ENCODE measurements around the gene IGIP.

IGIP gene

GRCh38 chr5:140125637-140126036, at the start of gene IGIP:
Gene IGIP (plus strand): TSS chr5:140125937. CDS start chr5:140128477, 2,540 bp downstream.
- H3K4me3 ChIP-seq (ENCODE audit: low read depth, low read length): no peak within 1 kb of the TSS
- no peak for DNase-seq (ENCODE audit: low read depth, low spot score)
- TF ChIP-seq, protein P1, sequence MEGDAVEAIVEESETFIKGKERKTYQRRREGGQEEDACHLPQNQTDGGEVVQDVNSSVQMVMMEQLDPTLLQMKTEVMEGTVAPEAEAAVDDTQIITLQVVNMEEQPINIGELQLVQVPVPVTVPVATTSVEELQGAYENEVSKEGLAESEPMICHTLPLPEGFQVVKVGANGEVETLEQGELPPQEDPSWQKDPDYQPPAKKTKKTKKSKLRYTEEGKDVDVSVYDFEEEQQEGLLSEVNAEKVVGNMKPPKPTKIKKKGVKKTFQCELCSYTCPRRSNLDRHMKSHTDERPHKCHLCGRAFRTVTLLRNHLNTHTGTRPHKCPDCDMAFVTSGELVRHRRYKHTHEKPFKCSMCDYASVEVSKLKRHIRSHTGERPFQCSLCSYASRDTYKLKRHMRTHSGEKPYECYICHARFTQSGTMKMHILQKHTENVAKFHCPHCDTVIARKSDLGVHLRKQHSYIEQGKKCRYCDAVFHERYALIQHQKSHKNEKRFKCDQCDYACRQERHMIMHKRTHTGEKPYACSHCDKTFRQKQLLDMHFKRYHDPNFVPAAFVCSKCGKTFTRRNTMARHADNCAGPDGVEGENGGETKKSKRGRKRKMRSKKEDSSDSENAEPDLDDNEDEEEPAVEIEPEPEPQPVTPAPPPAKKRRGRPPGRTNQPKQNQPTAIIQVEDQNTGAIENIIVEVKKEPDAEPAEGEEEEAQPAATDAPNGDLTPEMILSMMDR (IDR thresholded peaks at IDR 0.05; ENCODE audit: low read depth, low read length): no peak
- in situ Hi-C loops (cut with HindIII; ENCODE audit: low sequenced_read_pairs): no loop called here

GRCh38 chr5:140076142-140076541, 49.6 kb upstream of the IGIP start:
- DNase-seq (ENCODE audit: low read depth, low spot score): no peak
- in situ Hi-C loops (cut with HindIII; ENCODE audit: low sequenced_read_pairs): no loop called here
- no peak overlapping the region for H3K4me3 ChIP-seq (ENCODE audit: low read depth, low read length)
- TF ChIP-seq, protein P1 (IDR thresholded peaks at IDR 0.05; ENCODE audit: low read depth, low read length): no peak

DNA sequence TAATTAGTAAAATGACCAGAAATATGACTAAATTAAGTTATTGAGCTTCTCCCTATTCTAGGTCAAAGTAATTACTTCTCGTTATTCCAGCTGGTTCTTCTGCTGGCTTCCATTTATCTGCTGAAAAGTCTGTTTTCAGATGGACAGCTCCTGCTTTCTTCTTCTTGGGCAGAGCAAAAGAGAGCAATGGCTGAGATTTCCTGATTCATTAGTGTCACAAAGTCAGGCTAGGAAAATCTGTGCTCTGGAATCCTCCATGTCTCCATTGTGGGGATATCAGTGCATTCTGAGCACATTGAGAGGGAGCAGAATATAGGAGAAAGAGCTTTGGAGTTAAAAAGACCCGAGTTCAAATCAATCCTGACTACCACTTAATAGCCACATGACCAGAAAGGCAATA, 48.9 kb upstream of the IGIP start:
- no peak for DNase-seq (ENCODE audit: low read depth, low spot score)
- TF ChIP-seq, protein P1 (IDR thresholded peaks at IDR 0.05; ENCODE audit: low read depth, low read length): no peak
- in situ Hi-C loops (cut with HindIII; ENCODE audit: low sequenced_read_pairs): no loop called here
- H3K4me3 ChIP-seq (ENCODE audit: low read depth, low read length): no peak overlapping the region

DNA sequence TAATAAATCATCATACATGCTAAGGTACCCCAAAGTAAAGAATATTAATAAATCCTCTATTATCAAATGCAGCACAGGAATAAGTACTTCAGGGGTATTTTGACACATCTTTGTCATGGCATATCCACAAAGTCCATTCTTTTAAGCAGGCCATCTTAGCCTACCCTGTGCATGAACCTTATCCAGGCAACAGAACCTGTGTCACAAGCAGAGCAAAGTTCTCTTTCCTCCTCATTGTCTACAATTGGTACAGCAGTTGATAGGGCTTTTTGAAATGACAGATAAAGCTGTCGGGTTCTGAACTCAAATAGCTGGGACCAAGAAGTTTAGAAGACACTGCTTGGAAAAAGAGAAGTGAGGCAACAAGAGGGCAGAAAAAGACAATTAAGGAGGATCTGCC, 42.6 kb upstream of the IGIP start:
- TF ChIP-seq, protein P1 (IDR thresholded peaks at IDR 0.05; ENCODE audit: low read depth, low read length): no peak
- H3K4me3 ChIP-seq (ENCODE audit: low read depth, low read length): no peak overlapping the region
- DNase-seq (ENCODE audit: low read depth, low spot score): no peak
- in situ Hi-C loops (cut with HindIII; ENCODE audit: low sequenced_read_pairs): no loop called here

DNA sequence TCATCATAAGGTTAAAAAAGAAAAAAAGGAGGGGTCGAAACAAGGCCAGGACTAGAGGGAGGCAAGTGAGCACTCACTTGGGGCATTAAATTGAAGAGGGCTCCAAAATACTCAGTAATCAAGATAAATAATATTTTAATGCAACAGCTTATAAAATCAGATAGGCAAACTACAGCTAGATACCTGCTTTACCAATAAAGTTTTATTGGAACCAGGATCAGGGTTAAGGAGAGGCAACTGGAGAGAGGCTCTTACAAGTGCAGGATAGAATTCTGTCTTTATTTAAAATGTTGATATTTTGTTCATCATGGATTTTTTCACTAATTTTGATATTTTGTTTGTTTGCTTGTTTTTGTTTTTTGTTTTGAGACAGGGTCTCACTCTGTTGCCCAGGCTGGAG, 42.1 kb upstream of the IGIP start:
- H3K4me3 ChIP-seq (ENCODE audit: low read depth, low read length): no peak overlapping the region
- TF ChIP-seq, protein P1 (IDR thresholded peaks at IDR 0.05; ENCODE audit: low read depth, low read length): no peak
- no peak for DNase-seq (ENCODE audit: low read depth, low spot score)
- in situ Hi-C loops (cut with HindIII; ENCODE audit: low sequenced_read_pairs): no loop called here

DNA sequence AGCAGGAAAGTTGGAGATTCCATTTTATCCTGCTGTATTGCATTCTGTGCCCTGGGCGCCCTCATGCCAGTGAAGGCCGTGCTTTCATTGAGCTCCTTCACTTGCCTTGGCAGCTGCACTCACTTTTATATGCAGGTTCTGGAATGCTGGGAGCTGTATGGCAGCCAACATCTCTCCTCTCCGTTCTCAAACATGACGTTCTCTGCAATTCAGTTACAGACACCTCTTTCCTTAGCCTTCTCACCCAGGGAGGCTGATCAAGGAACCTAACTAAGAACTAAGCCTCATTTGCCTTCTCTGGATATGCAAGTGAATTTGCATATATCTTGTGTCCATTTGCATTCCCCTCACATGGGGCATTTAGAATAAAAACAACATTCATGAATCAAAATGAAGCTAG, 41.2 kb upstream of the IGIP start:
- no peak overlapping the region for H3K4me3 ChIP-seq (ENCODE audit: low read depth, low read length)
- DNase-seq (ENCODE audit: low read depth, low spot score): no peak
- in situ Hi-C loops (cut with HindIII; ENCODE audit: low sequenced_read_pairs): no loop called here
- TF ChIP-seq, protein P1 (IDR thresholded peaks at IDR 0.05; ENCODE audit: low read depth, low read length): no peak

GRCh38 chr5:140090251-140090650, 35.5 kb upstream of the IGIP start:
- H3K4me3 ChIP-seq (ENCODE audit: low read depth, low read length): no peak overlapping the region
- TF ChIP-seq, protein P1 (IDR thresholded peaks at IDR 0.05; ENCODE audit: low read depth, low read length): no peak
- in situ Hi-C loops (cut with HindIII; ENCODE audit: low sequenced_read_pairs): no loop called here
- DNase-seq (ENCODE audit: low read depth, low spot score): no peak

All from astrocyte of the spinal cord (primary cell).